22Rv1 (cell line): ENCODE measurements around the gene MYO9B.

Experiments used
- ZFX ChIP-seq: fragments of 450-650 bp; IDR thresholded peaks from 2 replicates; pipeline ENCODE4 v1.6.1; 2017; ENCODE audit warnings: antibody characterized with exemption, borderline replicate concordance
- TF ChIP-seq, protein P1 (sequence below): fragments of 450-650 bp; IDR thresholded peaks from 2 replicates; pipeline ENCODE4 v1.5.1; 2017; ENCODE audit warnings: mild to moderate bottlenecking

DNA sequence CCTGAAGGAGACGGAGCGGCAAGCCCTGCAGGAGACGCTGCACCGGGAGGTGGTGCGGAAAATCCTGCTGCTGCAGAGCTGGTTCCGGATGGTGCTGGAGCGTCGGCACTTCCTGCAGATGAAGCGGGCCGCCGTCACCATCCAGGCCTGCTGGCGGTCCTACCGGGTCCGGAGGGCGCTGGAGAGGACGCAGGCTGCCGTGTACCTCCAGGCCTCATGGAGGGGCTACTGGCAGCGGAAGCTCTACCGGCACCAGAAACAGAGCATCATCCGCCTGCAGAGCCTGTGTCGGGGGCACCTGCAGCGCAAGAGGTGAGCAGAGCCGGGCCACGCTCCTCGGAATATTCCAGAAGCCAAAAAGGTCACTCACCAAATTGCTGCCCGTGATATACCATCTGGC lies 117.2 kb downstream of the MYO9B start:
- TF ChIP-seq, protein P1, sequence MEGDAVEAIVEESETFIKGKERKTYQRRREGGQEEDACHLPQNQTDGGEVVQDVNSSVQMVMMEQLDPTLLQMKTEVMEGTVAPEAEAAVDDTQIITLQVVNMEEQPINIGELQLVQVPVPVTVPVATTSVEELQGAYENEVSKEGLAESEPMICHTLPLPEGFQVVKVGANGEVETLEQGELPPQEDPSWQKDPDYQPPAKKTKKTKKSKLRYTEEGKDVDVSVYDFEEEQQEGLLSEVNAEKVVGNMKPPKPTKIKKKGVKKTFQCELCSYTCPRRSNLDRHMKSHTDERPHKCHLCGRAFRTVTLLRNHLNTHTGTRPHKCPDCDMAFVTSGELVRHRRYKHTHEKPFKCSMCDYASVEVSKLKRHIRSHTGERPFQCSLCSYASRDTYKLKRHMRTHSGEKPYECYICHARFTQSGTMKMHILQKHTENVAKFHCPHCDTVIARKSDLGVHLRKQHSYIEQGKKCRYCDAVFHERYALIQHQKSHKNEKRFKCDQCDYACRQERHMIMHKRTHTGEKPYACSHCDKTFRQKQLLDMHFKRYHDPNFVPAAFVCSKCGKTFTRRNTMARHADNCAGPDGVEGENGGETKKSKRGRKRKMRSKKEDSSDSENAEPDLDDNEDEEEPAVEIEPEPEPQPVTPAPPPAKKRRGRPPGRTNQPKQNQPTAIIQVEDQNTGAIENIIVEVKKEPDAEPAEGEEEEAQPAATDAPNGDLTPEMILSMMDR = no peak
- TF ChIP-seq ZFX = no peak
